Measurements from ENCODE around the gene HMG20B.

DNA sequence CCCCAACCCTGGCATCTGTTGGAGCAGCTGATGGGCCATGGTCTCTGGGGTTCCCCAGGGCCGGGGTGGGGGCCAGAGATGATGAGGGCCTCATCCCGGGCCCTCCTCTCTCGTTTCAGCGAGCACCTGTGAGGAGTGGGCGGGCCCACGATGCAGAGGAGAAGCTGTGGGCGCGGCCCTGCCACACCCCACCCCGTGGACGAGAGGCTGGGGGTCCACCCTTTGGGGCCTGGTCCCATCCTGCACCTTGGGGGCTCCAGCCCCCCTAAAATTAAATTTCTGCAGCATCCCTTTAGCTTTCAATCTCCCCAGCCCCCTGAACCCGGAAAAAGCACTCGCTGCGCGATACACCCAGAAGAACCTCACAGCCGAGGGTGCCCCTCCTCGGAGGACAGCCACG, 5.6 kb downstream of the HMG20B start:
- TF ChIP-seq, protein P1, sequence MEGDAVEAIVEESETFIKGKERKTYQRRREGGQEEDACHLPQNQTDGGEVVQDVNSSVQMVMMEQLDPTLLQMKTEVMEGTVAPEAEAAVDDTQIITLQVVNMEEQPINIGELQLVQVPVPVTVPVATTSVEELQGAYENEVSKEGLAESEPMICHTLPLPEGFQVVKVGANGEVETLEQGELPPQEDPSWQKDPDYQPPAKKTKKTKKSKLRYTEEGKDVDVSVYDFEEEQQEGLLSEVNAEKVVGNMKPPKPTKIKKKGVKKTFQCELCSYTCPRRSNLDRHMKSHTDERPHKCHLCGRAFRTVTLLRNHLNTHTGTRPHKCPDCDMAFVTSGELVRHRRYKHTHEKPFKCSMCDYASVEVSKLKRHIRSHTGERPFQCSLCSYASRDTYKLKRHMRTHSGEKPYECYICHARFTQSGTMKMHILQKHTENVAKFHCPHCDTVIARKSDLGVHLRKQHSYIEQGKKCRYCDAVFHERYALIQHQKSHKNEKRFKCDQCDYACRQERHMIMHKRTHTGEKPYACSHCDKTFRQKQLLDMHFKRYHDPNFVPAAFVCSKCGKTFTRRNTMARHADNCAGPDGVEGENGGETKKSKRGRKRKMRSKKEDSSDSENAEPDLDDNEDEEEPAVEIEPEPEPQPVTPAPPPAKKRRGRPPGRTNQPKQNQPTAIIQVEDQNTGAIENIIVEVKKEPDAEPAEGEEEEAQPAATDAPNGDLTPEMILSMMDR (IDR thresholded peaks at IDR 0.05) = no peak
- TF ChIP-seq EZH2phosphoT487 (IDR thresholded peaks at IDR 0.05) = no peak
